ENCODE results near the gene SPATA13.

GRCh38 chr13:24165746-24166145 lies 5.2 kb downstream of the SPATA13 start:
- TF ChIP-seq POLR2AphosphoS5 (IDR thresholded peaks at IDR 0.05; ENCODE audit: low read depth, low read length) (no peak), SIN3A (IDR thresholded peaks at IDR 0.05; ENCODE audit: borderline replicate concordance, insufficient read depth, low read length) (no peak)

All from PFSK-1 (cell line).